Inferior parietal cortex (tissue), 1 donor: Measurements from ENCODE around the gene YTHDF1.

ENCODE experiments used
- DNase-seq: peaks from one replicate; pipeline ENCODE4 v3.0.0-alpha.2; 2016; ENCODE audit errors: extremely low spot score

Gene YTHDF1

GRCh38 chr20:63186084-63186483 lies 29.8 kb downstream of the YTHDF1 start:
- no peak for DNase-seq

GRCh38 chr20:63185215-63185796 lies 30.6 kb downstream of the YTHDF1 start:
- DNase-seq = no peak

GRCh38 chr20:63183422-63184146 lies 32.3 kb downstream of the YTHDF1 start:
- no peak for DNase-seq

- no peak for DNase-seq
Measured at GRCh38 chr20:63182946-63183415, 33.0 kb downstream of the YTHDF1 start.

- no peak for DNase-seq
Measured at GRCh38 chr20:63182425-63182824, 33.5 kb downstream of the YTHDF1 start.

- DNase-seq = no peak
Measured at GRCh38 chr20:63181226-63181625, 34.7 kb downstream of the YTHDF1 start.

- DNase-seq = peak; percentile 37
Measured at GRCh38 chr20:63180569-63181185, 35.3 kb downstream of the YTHDF1 start.

GRCh38 chr20:63179687-63180568 lies 36.0 kb downstream of the YTHDF1 start:
- DNase-seq = no peak

GRCh38 chr20:63178889-63179686 lies 36.8 kb downstream of the YTHDF1 start:
- DNase-seq = peak; percentile 38

- DNase-seq = no peak
Measured at GRCh38 chr20:63178446-63178820, 37.5 kb downstream of the YTHDF1 start.

GRCh38 chr20:63177785-63178445 lies 38.0 kb downstream of the YTHDF1 start:
- no peak for DNase-seq

- peak; percentile 44 for DNase-seq
Measured at GRCh38 chr20:63177134-63177784, 38.7 kb downstream of the YTHDF1 start.

- no peak for DNase-seq
Measured at GRCh38 chr20:63176427-63177133, 39.4 kb downstream of the YTHDF1 start.

GRCh38 chr20:63176034-63176426 lies 39.9 kb downstream of the YTHDF1 start:
- DNase-seq = no peak

- DNase-seq = no peak
Measured at GRCh38 chr20:63175038-63175895, 40.7 kb downstream of the YTHDF1 start.

GRCh38 chr20:63174309-63175037 lies 41.5 kb downstream of the YTHDF1 start:
- DNase-seq = no peak

GRCh38 chr20:63173552-63174191 lies 42.3 kb downstream of the YTHDF1 start:
- DNase-seq = no peak
